Panc1 (cell line): Measurements from ENCODE around the gene RNF111. TPM values are rescaled to one million over a fixed set of nuclear protein-coding genes. Genes with fewer than 3 reads are reported as not detected.

ENCODE experiments used
- ATAC-seq: fragments of 200-7000 bp; cut with Tn5 transposase; 2 replicates; pipeline ENCODE4 v1.9.1; 2020; ENCODE audit warnings: mild to moderate bottlenecking, moderate library complexity
- BruUV-seq: library from RNA; stranded (reverse); fragments of 400-500 nt; replicated peaks from 2 replicates; lab custom pipeline; 2021; lab: Mats Ljungman, UMichigan
- CTCF ChIA-PET: fragments of 300-600 bp; sonication (Branson Sonifier 250); formaldehyde crosslinking; loops from one replicate; lab custom pipeline; 2022; ENCODE audit warnings: antibody characterized with exemption; lab: Charles Lee
- POLR2A ChIA-PET: fragments of 300-600 bp; sonication (Branson Sonifier 250); formaldehyde crosslinking; loops from one replicate; lab custom pipeline; 2022; ENCODE audit warnings: antibody characterized with exemption; lab: Charles Lee
- DNase-seq: peaks from one replicate; pipeline ENCODE4 v3.0.0-alpha.2; 2010; ENCODE audit warnings: low read depth, low spot score
- H3K27ac ChIP-seq: 2 replicates; pipeline ENCODE4 v1.5.1; 2011; ENCODE audit warnings: mild to moderate bottlenecking, low read length, inconsistent platforms
- H3K27me3 ChIP-seq: fragments of 200-500 bp; sonication (Bioruptor generic); 2 replicates; pipeline ENCODE4 v1.6.0; 2014; ENCODE audit warnings: low read length, inconsistent platforms; ENCODE audit not compliant: control insufficient read depth, insufficient read depth
- H3K36me3 ChIP-seq: fragments of 200-500 bp; sonication (Bioruptor generic); 2 replicates; pipeline ENCODE4 v1.5.1; 2014; ENCODE audit warnings: inconsistent platforms, mild to moderate bottlenecking, low read length, moderate library complexity; ENCODE audit not compliant: control insufficient read depth, insufficient read depth
- H3K4me1 ChIP-seq: 2 replicates; pipeline ENCODE4 v1.5.1; 2011; ENCODE audit warnings: inconsistent platforms, mild to moderate bottlenecking, low read length, moderate library complexity; ENCODE audit not compliant: control insufficient read depth, insufficient read depth
- H3K4me3 ChIP-seq, 2 experiments: 2 replicates each; pipeline ENCODE4 v1.5.1; 2011 to 2012; ENCODE audit warnings: low read depth in 2 of 2, low read length in 2 of 2, mild to moderate bottlenecking in 2 of 2, inconsistent platforms in 1 of 2, moderate library complexity in 1 of 2
- H3K9me3 ChIP-seq: fragments of 200-500 bp; sonication (Bioruptor generic); 2 replicates; pipeline ENCODE4 v1.5.1; 2014; ENCODE audit warnings: low read depth, mild to moderate bottlenecking, inconsistent platforms, low read length, moderate library complexity; ENCODE audit not compliant: control insufficient read depth, insufficient read depth
- CTCF ChIP-seq: fragments of 450-650 bp; IDR thresholded peaks from 2 replicates; pipeline ENCODE4 v1.5.1; 2017; ENCODE audit warnings: mild to moderate bottlenecking
- POLR2AphosphoS5 ChIP-seq: IDR thresholded peaks from 2 replicates; pipeline ENCODE4 v1.6.1; 2012; ENCODE audit warnings: mild to moderate bottlenecking, low read depth, low read length, moderate library complexity
- REST ChIP-seq, 2 experiments: IDR thresholded peaks; 2 replicates each; pipeline ENCODE4 v1.6.1; 2011 to 2012; ENCODE audit warnings: low read depth in 2 of 2, control low read depth in 1 of 2, low read length in 1 of 2, mild to moderate bottlenecking in 1 of 2, moderate library complexity in 1 of 2; ENCODE audit not compliant: insufficient read depth in 1 of 2
- SIN3A ChIP-seq: IDR thresholded peaks from 2 replicates; pipeline ENCODE4 v1.6.1; 2012; ENCODE audit warnings: low read depth, mild to moderate bottlenecking, low read length, moderate library complexity, borderline replicate concordance; ENCODE audit not compliant: insufficient read depth
- TCF7L2 ChIP-seq: IDR thresholded peaks from 2 replicates; pipeline ENCODE4 v1.6.1; 2011; ENCODE audit warnings: mild to moderate bottlenecking, low read depth, low read length, inconsistent platforms
- in situ Hi-C: cut with HindIII; loops from 2 replicates; pipeline ENCODE4 v1.10.0; 2016; ENCODE audit warnings: low sequenced_read_pairs, low pct_unique_long_range_greater_than_20kb
- intact Hi-C: fragments of 100-400 bp; cut with micrococcal nuclease; formaldehyde crosslinking; loops from one replicate; pipeline ENCODE4 v1.10.0; 2022; ENCODE audit not compliant: unreplicated experiment
- total RNA-seq: library from RNA; stranded (reverse); gene quantifications from one replicate; pipeline ENCODE4 v1.2.1, GENCODE V29; 2021; ENCODE audit not compliant: unreplicated experiment

The RNF111 gene
- total RNA-seq, 1 experiment from 2014 or later, result 37.2 TPM

- ChIA-PET POLR2A (interaction anchor here (0.7 kb wide), 1 partner anchor 139 kb away, joined by 3 read pairs; no protein-coding TSS in a partner anchor), CTCF (no interaction called here)
- no peaks in the 10 kb centered on the region; the same call in 1 of the 2 replicates for H3K36me3 ChIP-seq
- DNase-seq (peak; percentile 24), ATAC-seq (peak; percentile 82)
- in situ Hi-C loops, result no loop called here
- TF ChIP-seq REST (IDR thresholded peaks at IDR 0.05; ENCODE audit: insufficient read depth in 1 of 2, low read depth in 2 of 2, low read length in 1 of 2) (no peak), POLR2AphosphoS5 (no peak), CTCF (no peak), SIN3A (no peak), TCF7L2 (no peak)
- no peaks in the 10 kb centered on the region for H3K9me3 ChIP-seq
- H3K4me3 ChIP-seq, result peak overlapping the region; percentile 69 to 96
- peaks cover 10% of the 10 kb centered on the region for H3K4me1 ChIP-seq
- no peaks in the 10 kb centered on the region for H3K27me3 ChIP-seq
- no TSS peak for BruUV-seq
- peak overlapping the region; percentile 91 for H3K27ac ChIP-seq
- intact Hi-C loops, result loop anchor here (10.0 kb wide), 2 partner anchors 117 to 507 kb away; partner anchors contain the start of gene CCNB2
These were observed 733 bp downstream of the RNF111 start for GRCh38 chr15:58988006-58988785.

GRCh38 chr15:58992181-58992580 lies 4.7 kb downstream of the RNF111 start:
- intact Hi-C loops (no loop called here), in situ Hi-C loops (no loop called here)
- H3K4me1 ChIP-seq, result peaks cover 10% of the 10 kb centered on the region
- no peaks in the 10 kb centered on the region; the same call in none of the 2 replicates for H3K36me3 ChIP-seq
- TF ChIP-seq REST (IDR thresholded peaks at IDR 0.05; ENCODE audit: insufficient read depth in 1 of 2, low read depth in 2 of 2, low read length in 1 of 2), result no peak
- TF ChIP-seq POLR2AphosphoS5, result no peak
- no peak for TF ChIP-seq SIN3A
- TF ChIP-seq TCF7L2, result no peak
- TF ChIP-seq CTCF, result no peak
- H3K27me3 ChIP-seq, result no peaks in the 10 kb centered on the region
- no peak overlapping the region for H3K27ac ChIP-seq
- no peak overlapping the region for H3K4me3 ChIP-seq
- H3K9me3 ChIP-seq, result no peaks in the 10 kb centered on the region
- POLR2A ChIA-PET, result no interaction called here
- CTCF ChIA-PET, result no interaction called here
- DNase-seq, result no peak
- no peak for ATAC-seq
- no TSS peak for BruUV-seq
